GM12872 (cell line): ENCODE results near the gene TRIM65.

Experiments used
- CTCF ChIP-seq: IDR thresholded peaks from 3 replicates; pipeline ENCODE4 v1.5.1; 2011; ENCODE audit warnings: low read depth, mild to moderate bottlenecking, low read length, moderate library complexity; ENCODE audit not compliant: insufficient read depth

Gene TRIM65

GRCh38 chr17:75933808-75934207 lies 37.1 kb upstream of the TRIM65 start:
- no peak for TF ChIP-seq CTCF

GRCh38 chr17:75932852-75933251 lies 36.1 kb upstream of the TRIM65 start:
- TF ChIP-seq CTCF, result no peak

- no peak for TF ChIP-seq CTCF
Measured at GRCh38 chr17:75931062-75931461, 34.3 kb upstream of the TRIM65 start.

- TF ChIP-seq CTCF, result peak; percentile 69
Measured at GRCh38 chr17:75927286-75927922, 30.7 kb upstream of the TRIM65 start.

GRCh38 chr17:75926456-75926855 lies 29.7 kb upstream of the TRIM65 start:
- no peak for TF ChIP-seq CTCF

GRCh38 chr17:75925912-75926311 lies 29.2 kb upstream of the TRIM65 start:
- no peak for TF ChIP-seq CTCF

GRCh38 chr17:75925103-75925502 lies 28.4 kb upstream of the TRIM65 start:
- TF ChIP-seq CTCF, result no peak
